CD4-positive, alpha-beta T cell treated with Interleukin-17A for 4 hours (primary cell): ENCODE data around the gene DLG2.

ENCODE experiments used
- DNase-seq: peaks from one replicate; pipeline ENCODE4 v3.0.0-alpha.2; 2020; ENCODE audit warnings: mixed read lengths

The DLG2 gene

DNA sequence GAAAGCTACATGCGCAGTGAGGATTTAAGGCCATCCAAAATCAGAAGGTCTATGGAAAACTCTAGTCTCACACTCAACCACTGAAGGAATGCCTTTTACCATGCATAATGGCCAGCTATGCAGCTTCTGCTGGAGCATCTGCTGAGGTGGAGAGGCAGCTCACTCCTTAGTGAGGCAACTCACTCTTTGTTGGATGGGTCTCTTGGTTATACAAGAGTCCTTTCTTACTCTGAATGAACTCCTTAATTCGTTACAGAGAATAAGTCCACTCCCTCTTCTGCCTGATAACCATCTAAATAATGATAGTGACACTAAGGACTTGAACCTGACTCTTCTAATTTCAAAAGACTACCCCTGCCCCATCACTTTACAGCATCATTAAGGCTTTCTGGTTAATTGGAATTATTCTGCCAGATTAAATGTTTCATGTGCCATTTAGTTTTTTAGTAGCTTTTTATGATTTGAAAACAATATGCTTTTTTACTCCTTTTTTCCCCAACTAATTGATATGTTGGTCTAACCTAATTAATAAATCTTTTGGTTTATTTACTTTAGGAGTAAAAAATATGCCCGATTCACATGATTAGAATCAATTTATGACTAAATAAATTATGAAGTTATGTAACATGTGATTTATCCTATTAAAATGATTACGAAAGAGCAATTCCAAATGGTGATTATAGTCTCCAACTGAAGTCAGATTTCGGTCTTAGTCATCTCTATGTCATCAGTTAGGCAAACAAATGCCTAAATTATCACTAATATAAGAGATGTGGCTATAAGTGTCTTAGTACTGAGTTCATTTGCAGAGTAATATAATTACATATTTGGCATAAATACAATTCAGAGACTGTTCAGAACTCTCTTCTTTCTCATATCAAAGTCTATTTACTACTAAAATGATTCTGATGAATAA lies 2054.3 kb downstream of the DLG2 start:
- no peak for DNase-seq

DNA sequence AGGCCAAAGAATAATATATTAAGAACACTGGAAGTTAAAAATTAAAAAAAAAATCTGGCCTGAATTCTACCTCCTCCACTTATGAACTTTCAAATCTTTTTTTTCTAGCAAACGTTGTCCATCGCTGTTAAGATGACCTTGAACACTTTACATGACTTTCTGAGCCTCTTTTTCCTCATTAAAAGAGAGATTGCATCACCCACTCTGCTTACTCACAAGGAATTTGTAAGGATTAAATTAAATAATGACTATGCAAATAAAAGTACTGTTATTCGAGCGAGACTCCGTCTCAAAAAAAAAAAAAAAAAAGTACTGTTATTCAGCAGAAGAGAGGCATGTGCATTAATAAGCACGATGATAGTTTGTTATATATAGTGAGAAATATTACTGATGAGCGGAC lies 2055.8 kb downstream of the DLG2 start:
- no peak for DNase-seq

DNA sequence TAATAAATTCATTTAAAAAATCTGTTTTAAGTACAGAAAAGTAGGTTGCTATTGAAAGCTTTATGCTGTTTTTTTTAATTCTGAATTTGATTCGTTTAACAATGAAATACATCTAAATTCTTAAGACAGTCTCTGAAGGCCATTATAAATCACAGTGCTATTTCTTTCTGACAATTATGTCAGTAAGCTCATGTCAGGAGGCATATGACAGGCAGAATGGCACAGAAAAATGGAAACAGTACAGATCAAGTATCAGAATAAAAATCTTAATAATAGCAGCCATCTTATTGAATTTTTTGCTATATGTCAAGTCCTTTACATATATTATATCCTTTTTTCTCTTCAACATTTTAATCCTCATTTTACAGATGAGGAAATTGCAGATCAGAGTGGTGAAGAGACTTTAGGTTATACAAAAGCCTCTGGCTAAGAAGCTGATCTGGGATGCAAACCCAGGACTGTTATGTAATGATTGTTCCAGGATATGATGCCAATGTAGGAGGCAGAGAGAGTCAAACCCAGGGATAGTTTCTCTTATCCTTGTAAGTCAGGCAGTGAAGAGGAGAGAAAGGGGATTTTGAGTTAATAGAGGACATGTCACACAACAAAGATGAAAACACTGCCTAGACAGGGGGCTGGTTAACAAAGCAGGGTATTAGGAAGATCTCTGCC lies 2057.9 kb downstream of the DLG2 start:
- DNase-seq = no peak

DNA sequence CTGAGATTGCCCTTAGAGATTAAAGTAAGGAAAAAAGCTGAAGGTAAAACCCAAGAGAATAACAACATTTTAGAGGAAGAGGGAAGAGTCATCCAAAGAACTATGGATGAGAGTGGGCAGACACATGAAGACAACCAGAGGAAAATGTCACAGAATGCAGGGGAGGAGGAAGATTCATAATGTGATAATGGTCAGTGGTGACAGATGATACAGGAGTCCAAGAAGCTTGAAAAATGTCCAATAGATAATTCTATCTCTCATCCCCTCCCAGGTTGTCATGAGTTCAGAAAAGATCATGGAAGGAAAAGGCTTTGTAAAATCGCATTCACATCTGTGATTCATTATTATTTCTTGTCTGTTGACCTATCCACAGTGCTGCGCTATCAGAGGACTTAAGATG lies 2058.6 kb downstream of the DLG2 start:
- no peak for DNase-seq

DNA sequence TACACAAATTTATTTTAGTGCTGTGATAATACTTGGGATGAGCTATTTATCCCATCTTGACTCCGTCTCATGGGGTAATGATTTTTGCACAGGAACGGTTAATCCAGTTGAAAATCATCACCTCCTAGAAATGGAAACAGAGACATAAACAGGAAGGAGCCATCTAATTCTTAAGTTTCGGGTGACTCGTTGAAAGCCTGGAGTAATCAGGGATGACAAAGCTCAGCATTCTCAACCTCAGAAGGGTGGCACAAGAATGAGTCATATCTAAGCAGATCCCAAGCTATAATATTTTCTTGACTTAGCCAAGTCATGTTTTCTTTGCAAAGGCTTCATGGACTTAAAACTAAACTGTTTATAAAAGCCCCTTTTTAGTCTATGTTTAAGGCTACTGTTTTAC lies 2060.2 kb downstream of the DLG2 start:
- no peak for DNase-seq

DNA sequence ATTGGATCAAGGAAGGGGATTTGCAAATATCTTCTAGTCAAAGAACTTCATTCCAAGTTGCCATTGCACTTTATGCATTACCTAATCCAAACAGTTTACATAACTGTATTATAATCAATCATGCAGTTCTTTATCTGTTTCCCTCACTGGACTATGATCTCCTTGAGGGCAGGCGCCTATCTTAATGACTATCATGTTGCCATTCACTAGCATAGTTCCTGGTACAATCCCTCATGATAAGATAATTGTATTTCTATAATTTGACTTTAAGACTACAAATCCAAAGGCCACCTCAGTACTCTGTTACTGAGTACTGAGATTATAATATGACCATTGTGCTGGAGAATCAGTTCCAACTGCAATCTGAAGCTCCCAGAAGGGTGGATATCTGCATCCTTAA lies 2062.3 kb downstream of the DLG2 start:
- DNase-seq = no peak

DNA sequence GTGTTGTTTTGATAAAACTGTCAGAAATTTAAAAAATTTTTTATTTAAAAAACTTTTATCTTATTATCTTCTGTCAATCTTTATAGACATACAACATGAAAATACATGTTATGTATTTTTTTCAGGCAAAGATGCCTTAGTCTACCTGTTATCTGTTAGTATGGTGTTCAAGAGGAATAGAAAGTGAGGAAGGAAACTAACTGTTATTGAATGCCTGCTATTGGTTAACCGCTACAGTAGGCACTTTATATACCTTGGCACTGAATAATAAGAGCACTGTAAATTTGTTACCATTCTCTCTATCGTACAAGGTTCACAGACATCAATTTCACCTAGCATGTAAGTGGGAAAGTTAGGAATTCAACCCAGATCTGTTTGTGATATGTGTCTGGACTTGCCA lies 2068.9 kb downstream of the DLG2 start:
- no peak for DNase-seq

DNA sequence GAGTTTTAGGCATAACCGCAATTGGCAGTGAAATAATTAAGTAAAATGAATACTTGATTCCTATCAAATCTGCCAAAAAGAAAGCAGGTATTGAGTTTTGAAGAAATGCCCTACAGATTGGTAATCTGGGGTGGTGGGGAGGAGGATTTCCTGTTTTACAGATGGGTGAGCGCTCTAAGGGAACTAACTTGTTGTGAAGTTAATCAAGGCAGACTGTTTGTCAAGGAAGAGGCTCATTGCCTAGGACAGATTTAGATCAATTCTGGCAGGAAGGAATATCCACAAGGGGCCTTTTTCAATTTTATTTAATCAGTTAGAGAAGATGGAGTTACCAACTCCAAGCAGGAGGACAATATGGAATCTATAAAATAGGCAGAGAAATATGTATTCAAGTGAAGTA lies 2069.5 kb downstream of the DLG2 start:
- DNase-seq = no peak

DNA sequence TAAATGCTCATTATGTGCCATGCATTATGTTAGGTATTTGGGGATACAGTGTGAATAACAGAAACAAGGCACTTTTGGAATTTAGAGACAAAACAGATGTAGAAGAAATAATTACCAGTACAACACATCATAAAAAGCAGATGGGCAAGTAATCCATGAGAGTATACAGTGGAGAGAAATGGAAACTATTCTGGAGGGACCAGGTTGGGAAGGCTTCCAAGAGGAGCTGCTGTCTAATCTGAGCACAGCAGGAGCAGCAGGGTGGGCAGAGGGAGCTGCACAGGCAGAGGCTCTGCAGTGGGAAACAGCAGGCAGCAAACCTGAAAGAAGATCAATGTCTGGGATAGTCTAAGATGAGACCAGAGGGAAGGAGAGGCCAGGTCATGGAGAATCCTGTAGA lies 2072.3 kb downstream of the DLG2 start:
- DNase-seq = no peak

DNA sequence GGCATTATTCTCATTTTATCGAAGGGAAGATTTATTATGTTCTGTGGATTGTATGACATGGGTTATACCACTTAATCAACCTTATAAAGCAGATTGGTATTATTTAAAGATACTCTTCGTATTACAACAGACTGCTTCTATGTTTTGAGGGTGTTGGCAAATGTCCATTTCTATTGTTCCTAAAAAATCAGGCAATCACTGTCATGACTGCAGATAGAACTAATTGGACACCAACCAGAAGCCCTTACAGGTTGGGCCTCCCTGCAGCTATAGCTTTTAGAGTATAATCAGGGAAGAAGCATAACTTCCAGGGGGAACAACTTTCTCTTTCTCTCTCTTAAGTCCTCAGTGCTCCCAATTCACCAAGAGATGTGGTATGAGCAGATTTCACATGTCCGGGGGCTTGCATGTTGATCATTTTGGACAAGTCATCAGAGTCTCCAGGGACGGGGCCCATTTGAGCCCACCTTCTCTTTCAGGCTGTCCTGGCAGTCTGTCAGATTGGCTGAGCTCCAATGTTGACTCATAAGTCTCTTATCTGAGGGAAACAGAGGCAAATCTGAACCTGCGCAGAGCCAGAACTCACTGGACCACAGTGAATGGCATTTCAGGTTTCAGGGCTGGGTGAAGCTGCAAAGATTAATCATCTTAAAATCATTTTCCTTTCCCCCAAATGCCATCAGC lies 2077.0 kb downstream of the DLG2 start:
- no peak for DNase-seq

DNA sequence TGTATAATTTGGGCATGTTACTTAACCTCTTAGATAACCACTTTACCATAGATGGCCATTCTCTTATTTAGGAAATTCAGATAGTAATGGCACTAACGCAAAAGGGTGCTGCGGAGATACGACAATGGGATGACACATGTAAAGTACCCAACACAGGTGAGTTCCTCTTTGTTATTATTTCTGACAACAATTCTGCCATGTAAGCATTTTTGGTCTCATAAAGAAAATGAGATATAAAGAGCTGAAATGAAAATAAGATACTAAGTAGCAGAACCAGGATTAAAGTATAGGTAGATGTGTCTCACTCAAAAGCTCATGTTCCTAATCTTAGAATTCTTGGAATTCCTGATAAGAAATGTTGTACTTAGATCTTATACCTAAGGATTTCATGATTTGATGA lies 2080.8 kb downstream of the DLG2 start:
- no peak for DNase-seq

DNA sequence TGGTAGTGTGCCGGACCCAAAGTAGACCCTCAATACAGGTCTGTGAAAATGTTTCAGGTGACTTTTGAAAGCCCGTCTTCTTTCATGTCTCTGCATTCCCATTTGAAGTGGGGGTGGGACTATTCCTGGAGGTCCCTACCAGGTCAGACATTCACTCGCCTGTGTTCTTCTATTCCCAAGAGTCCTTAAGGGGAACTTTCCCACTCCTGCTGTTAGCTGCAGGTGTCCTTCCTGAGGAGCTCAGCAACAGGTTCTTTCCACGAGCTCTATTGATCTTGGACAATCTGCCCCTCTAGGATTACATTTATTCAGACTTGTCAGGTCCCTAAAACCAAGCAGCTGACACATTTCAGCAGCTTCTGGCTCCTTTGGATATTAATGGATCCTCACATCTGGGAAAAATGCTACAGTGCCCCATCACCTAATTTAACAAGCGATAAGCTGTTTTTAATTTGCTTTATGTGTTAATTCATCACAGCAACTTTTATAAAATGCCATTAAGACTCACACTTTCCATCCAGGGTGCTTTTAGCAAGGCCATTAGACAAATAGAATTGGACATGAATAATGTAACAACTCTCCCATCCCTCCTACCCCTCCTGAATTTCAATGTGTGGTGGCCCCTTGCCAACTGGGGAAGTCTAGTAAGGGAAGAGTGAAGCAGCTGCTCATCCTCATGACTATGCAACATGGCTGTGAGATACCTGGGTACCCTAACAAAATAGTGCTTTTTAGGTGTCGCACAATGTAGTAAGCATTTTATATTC lies 2081.5 kb downstream of the DLG2 start:
- DNase-seq = no peak

DNA sequence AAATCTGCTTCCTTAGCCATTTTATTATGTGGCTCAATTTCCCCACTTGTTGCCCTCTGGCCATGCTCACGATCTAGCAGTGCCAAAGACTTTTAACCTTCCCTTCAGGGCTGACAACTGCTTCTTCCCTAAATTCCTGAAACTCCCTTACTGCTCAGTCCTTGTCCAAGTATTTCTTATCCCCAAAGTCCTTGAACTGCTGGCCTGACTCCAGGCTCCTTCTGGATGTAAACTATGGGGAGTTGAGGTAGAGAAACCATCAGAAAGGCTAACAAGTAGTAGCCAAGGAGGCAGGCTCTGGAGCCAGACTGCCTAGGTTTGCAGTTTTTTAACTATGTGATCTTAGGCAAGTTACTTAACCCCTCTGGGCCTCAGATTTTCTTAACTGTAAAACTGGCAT lies 2082.3 kb downstream of the DLG2 start:
- DNase-seq = no peak

DNA sequence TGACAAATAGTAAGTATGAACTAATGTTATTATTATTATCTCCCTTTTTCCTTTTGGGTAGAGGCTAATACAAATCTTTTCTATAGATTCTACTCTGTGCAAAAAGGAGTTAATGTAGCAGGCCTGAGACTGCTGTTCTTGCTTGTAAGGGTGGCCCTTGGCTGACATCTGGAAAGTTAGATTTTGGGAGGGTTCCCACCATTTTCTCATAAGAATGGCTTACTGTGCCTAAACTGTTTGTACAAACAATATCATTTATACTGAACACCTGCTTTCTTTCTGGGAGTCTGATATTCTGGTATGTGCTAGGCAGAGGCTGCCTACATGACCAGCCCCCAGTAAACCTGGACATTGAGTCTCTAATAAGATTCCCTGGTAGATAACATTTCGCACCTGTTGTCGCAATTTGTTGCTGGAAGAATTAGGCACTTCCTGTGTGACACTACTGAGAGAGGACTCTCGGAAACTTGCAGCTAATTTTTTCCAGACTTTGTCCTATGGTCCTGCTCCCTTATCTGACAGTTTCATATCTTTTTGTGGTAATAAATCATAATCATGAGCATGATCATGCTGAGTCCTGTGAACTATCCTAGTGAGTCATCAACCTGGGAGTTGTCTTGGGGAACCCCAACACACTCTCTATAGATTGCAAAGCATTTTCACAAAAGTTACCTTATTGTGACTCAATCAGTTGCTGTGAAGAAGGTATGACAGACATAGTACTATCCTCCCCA lies 2083.3 kb downstream of the DLG2 start:
- DNase-seq = no peak

DNA sequence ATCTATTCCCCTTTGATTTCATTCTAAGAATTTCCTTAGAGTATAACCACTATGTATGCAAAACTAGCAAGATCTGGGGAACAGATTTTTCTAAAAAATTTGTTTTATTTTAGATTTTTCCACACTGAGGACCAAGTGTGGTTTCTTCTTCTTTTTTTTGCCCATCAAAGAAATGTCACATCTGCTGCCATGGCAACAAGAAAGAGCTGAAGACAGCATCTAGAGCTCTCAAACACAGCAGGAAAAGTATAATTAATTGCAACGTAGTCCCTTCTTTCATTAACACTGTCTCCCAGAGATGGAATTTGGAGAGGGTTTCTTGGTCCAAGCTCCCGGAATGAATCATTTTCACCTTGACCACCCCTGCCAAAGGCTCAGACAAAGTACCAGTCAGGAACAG lies 2084.3 kb downstream of the DLG2 start:
- no peak for DNase-seq

DNA sequence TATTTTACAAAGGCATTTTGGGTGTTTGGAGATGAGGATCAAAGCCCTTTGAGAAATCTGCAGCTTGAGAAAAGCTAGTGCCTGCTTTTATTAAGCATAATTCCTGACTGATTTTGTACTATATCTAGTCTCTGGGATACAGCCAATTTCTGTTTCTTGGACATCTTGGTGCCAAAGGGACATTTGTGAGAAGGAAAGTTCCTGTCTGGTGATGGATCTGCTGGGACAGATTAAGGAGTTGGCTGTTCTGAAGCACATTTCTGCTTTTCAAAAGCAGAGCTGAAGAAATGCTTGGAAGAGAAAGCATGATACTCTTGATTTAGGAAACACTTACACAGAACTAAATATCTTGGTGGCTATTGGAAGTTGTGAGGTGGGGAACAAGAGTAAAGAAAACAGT lies 2086.4 kb downstream of the DLG2 start:
- no peak for DNase-seq

DNA sequence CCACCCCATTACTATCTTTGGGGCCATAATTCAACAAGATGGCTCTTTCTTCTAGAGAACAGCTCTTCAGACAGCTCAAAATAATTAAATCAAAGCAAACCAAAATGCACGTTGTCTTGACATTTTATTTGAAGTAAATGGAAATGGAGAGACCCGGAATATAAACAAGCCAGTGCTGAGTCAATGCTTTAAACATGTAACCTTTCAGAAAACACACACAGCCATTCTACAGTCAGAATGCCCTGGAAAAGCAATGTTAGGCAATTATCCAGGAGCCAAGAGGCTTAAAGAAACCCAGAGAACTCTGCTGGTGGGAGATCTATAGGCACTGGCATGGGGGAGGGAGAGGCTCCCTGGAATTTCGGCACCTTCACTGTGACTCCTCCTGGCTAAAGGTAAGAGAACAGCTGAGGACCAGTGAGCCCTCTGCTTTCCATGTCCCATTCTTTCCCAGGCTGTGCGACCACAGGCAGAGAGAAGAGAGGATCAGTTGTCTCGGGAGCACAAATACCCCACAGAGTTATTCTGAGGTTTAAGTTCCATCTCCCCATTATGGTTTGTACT lies 2086.9 kb downstream of the DLG2 start:
- no peak for DNase-seq

DNA sequence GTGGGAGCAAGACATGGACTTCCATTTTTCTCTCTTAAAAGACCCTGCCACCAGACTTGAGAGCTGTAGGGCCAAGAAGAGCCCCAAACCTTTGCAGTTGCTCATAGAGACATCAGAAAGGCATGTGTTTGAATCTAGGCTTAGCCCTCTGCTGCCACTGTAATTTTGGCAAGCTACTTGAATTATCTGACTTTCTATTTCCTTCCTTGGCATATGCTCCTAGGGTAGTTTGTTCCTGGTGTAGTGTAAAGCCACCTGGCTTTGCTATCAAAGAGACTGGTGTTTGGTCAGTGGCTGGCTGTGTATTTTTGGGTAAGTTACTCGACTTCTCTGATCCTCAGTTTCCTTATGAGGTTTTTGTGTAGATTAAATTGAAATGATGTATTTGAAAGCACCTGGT lies 2088.9 kb downstream of the DLG2 start:
- no peak for DNase-seq

DNA sequence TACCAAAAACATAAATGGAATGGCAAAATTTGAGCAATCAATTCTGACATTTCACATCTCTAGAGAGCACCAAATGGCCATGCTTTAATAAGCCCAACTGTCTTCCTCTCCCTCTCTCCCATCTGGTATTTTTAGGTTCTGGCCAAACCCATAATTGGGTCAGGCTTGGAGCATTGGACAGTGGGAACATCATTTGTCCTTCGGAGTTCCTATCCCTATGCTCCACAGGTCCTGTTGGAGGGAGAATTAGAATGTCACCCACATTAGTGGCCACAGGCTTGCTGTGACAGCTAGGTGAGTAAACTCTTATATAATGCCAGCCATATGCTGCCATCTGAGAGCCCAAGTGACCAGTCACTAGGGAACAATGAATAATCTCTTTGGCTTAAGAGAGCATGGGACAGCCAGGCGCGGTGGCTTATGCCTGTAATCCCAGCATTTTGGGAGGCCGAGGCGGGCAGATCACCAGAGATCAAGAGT lies 2090.0 kb downstream of the DLG2 start:
- DNase-seq = no peak

DNA sequence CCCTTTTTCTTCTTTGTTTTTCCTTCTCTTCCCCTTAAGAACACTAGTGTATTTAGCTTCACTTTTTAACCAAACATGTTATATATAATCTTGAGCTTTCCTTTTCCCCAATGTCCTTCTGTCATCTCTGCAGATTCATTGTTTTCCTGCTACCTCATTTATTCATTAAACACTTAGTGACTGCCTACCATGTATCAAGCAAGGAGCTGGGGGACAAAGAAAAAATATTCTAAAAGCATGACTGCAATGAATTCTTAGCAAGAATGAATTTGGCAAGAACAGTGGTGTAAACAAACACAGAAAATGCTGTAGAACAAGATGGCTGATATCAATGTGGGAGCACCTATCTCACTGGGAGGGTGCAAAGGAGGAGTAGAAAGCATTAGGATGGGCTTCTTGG lies 2094.0 kb downstream of the DLG2 start:
- DNase-seq = no peak

DNA sequence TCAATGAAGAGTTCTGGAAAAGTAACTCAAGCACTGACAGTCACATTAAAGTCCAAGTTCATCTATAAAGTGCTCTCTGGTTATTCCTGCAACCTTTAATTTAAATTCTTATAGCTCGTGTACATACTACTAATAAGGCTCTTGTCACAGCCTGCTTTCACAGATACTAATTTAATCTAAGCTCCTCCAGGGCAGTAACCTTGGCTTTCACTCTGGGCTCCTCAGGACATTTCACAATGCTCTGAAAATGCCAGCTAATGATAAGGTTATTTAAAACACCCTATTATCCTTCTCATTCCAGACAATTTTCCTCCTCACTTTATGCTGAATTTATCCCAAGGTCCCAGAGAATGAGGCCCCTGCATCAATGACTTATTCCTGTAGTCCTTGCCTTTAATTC lies 2098.3 kb downstream of the DLG2 start:
- DNase-seq = no peak

DNA sequence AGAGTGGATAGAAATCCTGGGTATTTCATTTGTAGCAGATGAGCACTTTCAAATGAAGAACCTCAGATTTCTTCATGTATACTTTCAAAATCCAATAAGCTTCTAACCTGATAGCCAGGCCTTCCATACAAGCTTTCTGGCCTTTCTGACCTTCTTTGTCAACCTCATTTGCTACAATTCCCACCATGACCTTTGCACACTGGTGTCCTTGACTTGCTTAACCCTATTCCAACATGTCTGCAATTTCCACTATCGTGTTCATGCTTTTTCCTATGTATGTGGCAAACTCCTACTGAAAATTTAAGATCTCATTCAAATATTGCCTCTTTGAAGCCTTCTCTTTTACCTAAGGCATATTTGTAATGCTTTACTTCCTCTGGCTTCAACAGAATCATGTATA lies 2098.9 kb downstream of the DLG2 start:
- no peak for DNase-seq
